ENCODE results near the gene SEMA4D.

SEMA4D gene

DNA sequence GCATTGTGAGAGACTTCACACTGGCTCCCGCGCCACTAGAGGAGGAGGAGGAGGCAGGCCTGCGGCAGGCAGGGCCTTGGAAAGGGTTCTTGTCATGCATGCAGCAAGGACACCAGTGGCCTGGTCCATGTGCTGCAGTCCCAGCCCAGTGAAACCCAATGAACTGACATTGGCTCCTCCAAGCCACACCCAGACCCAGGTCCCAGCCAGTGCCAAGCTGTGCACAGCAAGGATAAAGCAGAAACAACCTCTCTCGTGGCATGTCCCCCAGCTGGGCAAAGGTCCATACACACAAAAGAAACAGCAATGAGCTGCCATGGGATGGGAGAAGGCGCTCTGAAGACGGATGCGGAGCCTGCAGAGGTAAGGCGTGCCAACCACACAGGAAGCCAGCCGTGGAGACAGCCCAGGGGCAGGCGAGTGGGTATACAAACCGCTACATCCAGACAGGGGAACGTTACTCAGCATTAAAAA is 89.2 kb downstream of the SEMA4D start:
- peak in 1 of 4 experiments; percentile 18 for DNase-seq

DNA sequence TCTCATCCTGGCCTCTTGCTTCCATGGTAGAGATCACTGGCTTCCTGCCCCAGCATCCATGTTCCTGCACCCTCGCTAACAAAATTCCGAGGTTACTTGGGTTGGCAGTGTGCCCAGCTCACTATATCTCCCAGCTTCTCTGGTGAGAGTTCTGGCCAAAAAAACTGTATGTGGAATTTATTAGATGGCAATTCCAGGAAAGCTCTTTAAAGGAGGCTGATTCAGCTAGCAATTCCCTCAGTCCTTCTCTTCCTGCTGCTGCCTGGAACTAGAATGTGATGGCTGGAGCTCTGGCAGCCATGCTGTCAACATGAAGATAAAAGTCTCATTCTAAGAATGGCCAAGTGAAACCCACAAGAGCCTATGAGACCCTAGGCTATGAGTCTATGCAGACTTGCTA is 90.8 kb downstream of the SEMA4D start:
- DNase-seq = no peak

DNA sequence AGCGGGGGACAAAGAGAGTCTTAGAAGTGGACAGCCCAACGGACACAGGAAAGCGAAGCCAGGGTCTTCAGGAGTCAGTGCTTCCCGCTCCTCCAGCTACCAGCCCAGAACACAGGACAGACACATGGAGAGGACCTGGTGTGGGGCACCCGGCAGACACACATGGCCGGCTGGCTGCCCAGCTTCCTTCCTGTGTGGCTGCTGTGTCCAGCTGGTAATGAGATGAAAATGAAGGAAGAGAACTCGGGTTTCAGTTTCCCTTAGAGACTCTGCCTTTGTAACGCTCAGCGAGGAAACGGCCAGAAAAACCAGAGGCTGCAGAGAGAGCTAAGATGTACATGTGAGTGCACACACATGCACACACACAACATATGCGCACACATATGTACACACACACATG is 92.1 kb downstream of the SEMA4D start:
- peak; percentile 62 to 79 (median 74) for DNase-seq

DNA sequence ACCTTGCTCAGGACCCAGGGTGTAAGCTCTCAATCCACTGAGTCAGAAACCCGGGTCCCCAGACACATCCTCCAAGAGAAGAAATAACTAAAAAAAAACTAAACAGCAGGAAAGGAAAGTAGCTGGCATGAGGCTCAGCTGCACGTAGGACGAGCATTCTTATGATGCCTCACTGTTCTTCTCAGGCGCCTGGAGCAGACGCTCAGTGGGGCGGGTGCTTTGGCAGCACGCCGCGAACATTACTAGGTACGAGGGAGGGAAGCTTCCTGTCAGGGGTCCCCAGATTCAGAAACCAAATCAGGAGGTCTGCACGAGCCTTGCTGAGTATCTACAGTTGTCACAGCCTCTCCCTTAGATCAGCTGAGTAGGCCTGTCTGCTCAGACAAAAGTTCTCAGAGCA is 93.8 kb downstream of the SEMA4D start:
- no peak for DNase-seq

GRCh38 chr9:89402695-89403427 is 95.1 kb downstream of the SEMA4D start:
- no peak for DNase-seq

GRCh38 chr9:89400403-89401116 is 97.4 kb downstream of the SEMA4D start:
- peak; percentile 74 to 91 (median 84) for DNase-seq

DNA sequence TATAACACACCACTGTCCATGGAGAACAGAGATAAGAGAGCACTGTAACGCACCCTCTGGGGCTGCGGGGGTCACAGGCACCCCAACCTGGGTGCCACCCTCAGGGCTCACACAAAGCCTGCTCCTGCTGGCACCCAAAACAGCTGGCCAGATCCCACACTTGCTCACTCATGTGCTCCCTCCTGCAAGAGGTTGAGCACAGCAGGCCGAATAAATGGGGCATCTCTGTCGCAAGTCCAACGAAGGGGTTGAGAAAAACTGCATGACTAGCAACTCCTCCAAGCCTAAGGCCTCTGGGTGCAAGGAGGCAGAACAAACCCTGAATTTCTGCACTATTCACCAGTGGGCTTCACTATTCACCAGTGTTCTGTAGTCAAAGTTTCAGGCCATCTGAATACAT is 99.3 kb downstream of the SEMA4D start:
- peak in 3 of 4 experiments; percentile 41 to 63 (median 62) for DNase-seq

GRCh38 chr9:89397471-89397870 is 100.4 kb downstream of the SEMA4D start:
- no peak for DNase-seq

- DNase-seq = no peak
These were observed 101.8 kb downstream of the SEMA4D start for GRCh38 chr9:89395931-89396710.

DNA sequence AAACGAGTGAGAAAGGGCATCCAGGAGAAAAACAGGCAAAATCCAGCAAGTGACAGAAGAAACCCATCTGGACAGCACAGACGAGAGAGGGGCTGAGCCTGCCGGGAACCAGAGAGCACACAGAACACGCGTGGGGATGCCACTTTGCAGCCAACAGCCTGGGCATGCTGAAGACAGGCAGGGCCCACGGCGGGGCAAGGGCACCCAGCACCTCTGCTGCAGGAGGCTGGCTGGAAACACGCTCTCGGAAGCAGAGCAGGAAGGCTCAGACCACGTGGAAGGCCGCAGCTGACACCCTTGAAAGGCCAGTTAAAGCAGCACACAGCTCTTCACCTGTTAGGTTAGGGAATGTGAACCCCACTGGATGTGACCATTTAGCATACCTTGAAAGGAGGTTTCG is 103.5 kb downstream of the SEMA4D start:
- DNase-seq = no peak

GRCh38 chr9:89391585-89391984 is 106.3 kb downstream of the SEMA4D start:
- DNase-seq = no peak

- no peak for DNase-seq
These were observed 107.3 kb downstream of the SEMA4D start for GRCh38 chr9:89390578-89391116.

GRCh38 chr9:89390068-89390555 is 107.8 kb downstream of the SEMA4D start:
- DNase-seq = no peak

GRCh38 chr9:89388868-89389177 is 109.1 kb downstream of the SEMA4D start:
- no peak for DNase-seq

- DNase-seq = peak; percentile 86 to 98 (median 94)
These were observed 109.6 kb downstream of the SEMA4D start for GRCh38 chr9:89388084-89388867.

DNA sequence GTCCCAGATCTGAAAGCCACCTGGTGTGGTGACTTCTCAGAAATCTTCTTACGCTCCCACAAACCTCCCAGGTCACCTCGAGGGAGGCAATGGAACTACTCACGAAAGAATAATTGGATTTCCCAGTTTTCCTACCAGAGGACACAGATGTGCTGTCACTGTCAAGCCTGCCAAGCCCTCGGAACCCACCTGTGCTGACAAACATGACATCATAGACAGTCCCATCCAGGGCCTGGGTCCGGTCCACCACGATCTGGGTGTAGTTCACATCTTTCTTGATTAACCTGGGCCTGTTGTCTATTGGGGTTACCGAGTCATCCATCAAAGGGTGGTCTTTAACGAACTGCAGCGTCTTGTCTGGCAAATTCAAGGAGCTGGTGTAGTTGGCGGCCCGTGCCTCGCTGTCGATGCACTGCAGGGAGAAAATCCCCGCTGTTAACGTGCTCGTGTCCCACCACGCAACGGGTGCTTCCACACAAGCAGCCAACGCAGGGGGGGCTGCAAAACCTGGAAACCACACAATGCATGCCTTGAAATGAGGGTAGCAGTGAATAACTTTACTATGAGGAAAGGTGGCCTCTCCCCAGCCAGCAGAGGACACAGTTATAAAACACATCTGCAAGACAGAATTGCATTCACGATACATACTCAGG is 110.6 kb downstream of the SEMA4D start:
- no peak for DNase-seq

- DNase-seq = no peak
These were observed 111.1 kb downstream of the SEMA4D start for GRCh38 chr9:89386797-89387196.

GRCh38 chr9:89386206-89386605 is 111.7 kb downstream of the SEMA4D start:
- DNase-seq = no peak

GRCh38 chr9:89384783-89385182 is 113.1 kb downstream of the SEMA4D start:
- DNase-seq = no peak

DNA sequence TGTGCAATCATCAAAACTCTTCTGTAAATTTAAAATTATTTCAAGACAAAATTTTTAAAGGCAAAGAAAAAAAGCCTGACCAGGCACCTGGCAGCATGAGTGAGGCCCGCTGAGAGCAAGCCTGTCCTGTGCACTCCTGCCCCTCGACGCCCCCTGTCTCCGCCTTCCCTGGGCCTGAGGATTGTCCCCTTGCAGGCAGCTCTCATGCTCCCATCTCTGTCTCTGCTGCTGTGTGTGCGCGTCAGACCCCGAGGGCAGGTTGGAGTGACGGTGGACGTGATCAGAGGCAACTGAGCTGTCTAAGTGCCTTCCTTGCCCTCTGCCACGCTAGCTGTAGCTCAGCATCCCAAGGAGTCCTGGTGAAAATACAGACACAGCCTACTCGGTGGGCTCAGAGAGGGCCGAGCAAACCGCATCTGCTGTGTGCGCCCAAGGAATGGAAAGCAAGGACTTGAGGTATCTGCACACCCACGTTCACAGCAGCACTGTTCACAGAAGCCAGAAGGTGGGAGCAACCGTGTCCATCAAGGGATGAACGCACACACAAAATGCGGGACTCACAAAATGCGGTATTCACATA is 114.1 kb downstream of the SEMA4D start:
- DNase-seq = no peak

DNA sequence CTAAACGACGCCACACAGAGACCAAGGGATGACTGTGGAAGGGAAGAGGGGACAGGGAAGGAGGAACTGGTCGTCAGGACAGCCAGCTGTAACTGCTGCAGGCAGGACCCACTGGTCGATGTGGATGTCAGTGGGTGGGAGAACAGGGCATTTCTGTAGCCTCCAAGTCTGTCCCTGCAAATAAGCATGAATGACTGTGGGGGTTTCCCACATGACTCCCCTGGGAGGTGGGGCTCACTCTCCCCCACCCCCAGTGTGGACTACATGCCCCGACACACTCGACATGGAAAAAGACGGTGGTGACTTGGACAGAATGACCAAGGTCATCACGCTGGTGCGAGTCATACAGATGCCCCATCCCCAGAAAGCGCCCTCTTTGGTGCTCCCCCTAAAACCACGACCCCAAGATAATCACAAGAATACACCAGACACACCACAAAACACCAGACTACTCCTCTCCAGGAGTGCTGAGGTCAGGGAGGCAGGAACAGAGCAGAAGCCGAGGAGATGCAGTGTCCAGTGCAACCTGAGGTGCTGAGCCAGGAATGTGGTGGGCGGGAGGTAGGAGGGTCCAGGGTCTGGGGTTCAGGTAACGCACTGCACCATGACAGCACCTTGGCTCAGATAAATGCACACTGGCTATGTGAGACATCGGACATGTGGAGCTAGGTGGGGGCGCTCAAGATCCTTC is 114.7 kb downstream of the SEMA4D start:
- DNase-seq = no peak

Data from suppressor macrophage (primary cell).